Calu3 (cell line): ENCODE results near the gene TRABD2B. TPM values are rescaled to one million over a fixed set of nuclear protein-coding genes. Genes with fewer than 3 reads are reported as not detected.
A peak's percentile ranks its signal among the peaks of the same experiment; 100 is the strongest.

Experiments used
- BruUV-seq: library from RNA; stranded (reverse); fragments of 400-500 nt; replicated peaks from 2 replicates; lab custom pipeline; 2021; lab: Mats Ljungman, UMichigan
- CTCF ChIA-PET: fragments of 300-600 bp; sonication (Branson Sonifier 250); formaldehyde crosslinking; loops from one replicate; lab custom pipeline; 2022; ENCODE audit warnings: antibody characterized with exemption; lab: Charles Lee
- DNase-seq: peaks from one replicate; pipeline ENCODE4 v3.0.0; 2022
- H3K27ac Mint-ChIP-seq: one replicate; pipeline ENCODE4 v1.8.0; 2022; ENCODE audit warnings: mixed read lengths; ENCODE audit not compliant: unreplicated experiment
- H3K27me3 Mint-ChIP-seq: one replicate; pipeline ENCODE4 v1.8.0; 2022; ENCODE audit warnings: mixed read lengths; ENCODE audit not compliant: unreplicated experiment
- H3K36me3 Mint-ChIP-seq: one replicate; pipeline ENCODE4 v1.8.0; 2022; ENCODE audit warnings: mild to moderate bottlenecking, moderate library complexity, mixed read lengths; ENCODE audit not compliant: insufficient read depth, unreplicated experiment
- H3K4me1 Mint-ChIP-seq: one replicate; pipeline ENCODE4 v1.8.0; 2022; ENCODE audit warnings: mild to moderate bottlenecking, low read depth, mixed read lengths; ENCODE audit not compliant: unreplicated experiment
- H3K4me3 Mint-ChIP-seq: one replicate; pipeline ENCODE4 v1.8.0; 2022; ENCODE audit warnings: mild to moderate bottlenecking, low read depth, moderate library complexity, mixed read lengths; ENCODE audit not compliant: unreplicated experiment
- H3K9me3 Mint-ChIP-seq: one replicate; pipeline ENCODE4 v1.8.0; 2022; ENCODE audit warnings: low read depth, mixed read lengths; ENCODE audit not compliant: unreplicated experiment
- CTCF ChIP-seq: fragments of 200-600 bp; IDR thresholded peaks from one replicate; pipeline ENCODE4 v1.8.0; 2022; ENCODE audit warnings: antibody characterized with exemption; ENCODE audit not compliant: unreplicated experiment
- intact Hi-C: fragments of 100-400 bp; cut with micrococcal nuclease; formaldehyde crosslinking; loops from one replicate; pipeline ENCODE4 v1.10.0; 2022; ENCODE audit not compliant: unreplicated experiment
- total RNA-seq: library from RNA; stranded (reverse); gene quantifications from 2 replicates; pipeline ENCODE4 v1.2.3, GENCODE V29; 2022

TRABD2B gene
- total RNA-seq, 1 experiment from 2014 or later, result 0.42 TPM

GRCh38 chr1:47948126-47948525 lies 49.1 kb downstream of the TRABD2B start:
- Mint-ChIP-seq H3K27ac (no peak overlapping the region), H3K36me3 (no peaks in the 10 kb centered on the region), H3K4me3 (no peak overlapping the region), H3K27me3 (no peaks in the 10 kb centered on the region), H3K9me3 (no peaks in the 10 kb centered on the region), H3K4me1 (peaks cover 53% of the 10 kb centered on the region)
- TF ChIP-seq CTCF, result peak; percentile 62
- peak; percentile 73 for DNase-seq
- intact Hi-C loops, result loop anchor here (1.0 to 5.0 kb wide), 4 partner anchors 49 to 255 kb away; partner anchors contain the start of gene TRABD2B
- BruUV-seq, result no TSS peak
- CTCF ChIA-PET, result interaction anchor here (0.6 to 1.8 kb wide), 6 partner anchors 43 to 511 kb away, joined by 3 to 6 read pairs (median 3); partner anchors contain the start of gene FOXD2

GRCh38 chr1:47947531-47947930 lies 49.7 kb downstream of the TRABD2B start:
- no peaks in the 10 kb centered on the region for H3K27me3 Mint-ChIP-seq
- peaks cover 54% of the 10 kb centered on the region for H3K4me1 Mint-ChIP-seq
- no peaks in the 10 kb centered on the region for H3K9me3 Mint-ChIP-seq
- no peak overlapping the region for H3K4me3 Mint-ChIP-seq
- CTCF ChIA-PET, result interaction anchor here (0.6 to 1.8 kb wide), 5 partner anchors 44 to 255 kb away, joined by 3 to 6 read pairs (median 3); no protein-coding TSS in a partner anchor
- DNase-seq, result no peak
- intact Hi-C loops, result loop anchor here (5.0 kb wide), 1 partner anchor 50 kb away; the partner anchor contains the start of gene TRABD2B
- TF ChIP-seq CTCF, result no peak
- no TSS peak for BruUV-seq
- no peak overlapping the region for H3K27ac Mint-ChIP-seq
- H3K36me3 Mint-ChIP-seq, result no peaks in the 10 kb centered on the region

GRCh38 chr1:47944561-47944960 lies 52.6 kb downstream of the TRABD2B start:
- BruUV-seq, result no TSS peak
- no peak for DNase-seq
- H3K36me3 Mint-ChIP-seq, result no peaks in the 10 kb centered on the region
- CTCF ChIA-PET, result no interaction called here
- TF ChIP-seq CTCF, result no peak
- H3K4me1 Mint-ChIP-seq, result peaks cover 71% of the 10 kb centered on the region
- no peak overlapping the region for H3K27ac Mint-ChIP-seq
- no peak overlapping the region for H3K4me3 Mint-ChIP-seq
- intact Hi-C loops, result loop anchor here (5.0 kb wide), 1 partner anchor 72 kb away; no protein-coding TSS in a partner anchor
- peaks cover 4% of the 10 kb centered on the region for H3K9me3 Mint-ChIP-seq
- H3K27me3 Mint-ChIP-seq, result no peaks in the 10 kb centered on the region

GRCh38 chr1:47942240-47942629 lies 55.0 kb downstream of the TRABD2B start:
- Mint-ChIP-seq H3K27me3 (no peaks in the 10 kb centered on the region), H3K4me3 (no peak overlapping the region), H3K27ac (peak overlapping the region; percentile 96), H3K4me1 (peaks cover 59% of the 10 kb centered on the region), H3K9me3 (peaks cover 10% of the 10 kb centered on the region), H3K36me3 (no peaks in the 10 kb centered on the region)
- intact Hi-C loops, result loop anchor here (5.0 kb wide), 1 partner anchor 70 kb away; no protein-coding TSS in a partner anchor
- no peak for TF ChIP-seq CTCF
- CTCF ChIA-PET, result interaction anchor here (0.6 to 1.0 kb wide), 2 partner anchors 78 to 204 kb away, joined by 3 to 5 read pairs; no protein-coding TSS in a partner anchor
- peak; percentile 18 for DNase-seq
- no TSS peak for BruUV-seq
